ENCODE data around the gene QKI. TPM values are rescaled to one million over a fixed set of nuclear protein-coding genes. Genes with fewer than 3 reads are reported as not detected.
A peak's percentile ranks its signal among the peaks of the same experiment; 100 is the strongest.

Gene QKI
- total RNA-seq, 4 donors from 2014 or later, result 126 to 199 (median 142) TPM

DNA sequence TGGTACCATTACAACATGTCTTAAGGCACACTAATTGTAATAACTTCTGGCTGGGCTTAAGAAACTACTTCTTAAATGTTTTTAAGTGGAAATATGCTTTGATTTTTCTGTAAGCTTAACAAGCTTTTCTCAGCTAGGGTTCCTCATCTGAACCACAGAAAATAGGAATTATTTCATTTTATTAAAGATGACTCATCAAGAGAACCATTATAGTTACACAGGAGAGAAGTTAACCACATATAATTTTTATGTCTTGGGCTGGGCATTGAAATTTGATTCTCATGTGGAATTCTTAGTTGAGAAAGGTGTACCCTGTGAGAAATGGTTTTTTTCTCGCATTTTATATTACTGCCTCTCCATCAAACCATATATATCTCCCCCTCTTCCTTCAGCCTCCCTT lies 75.1 kb downstream of the QKI start:
- no peak for DNase-seq (ENCODE audit: low spot score in 2 of 2)
- no peak for TF ChIP-seq POLR2A (IDR thresholded peaks at IDR 0.05)
- TF ChIP-seq, protein P1, sequence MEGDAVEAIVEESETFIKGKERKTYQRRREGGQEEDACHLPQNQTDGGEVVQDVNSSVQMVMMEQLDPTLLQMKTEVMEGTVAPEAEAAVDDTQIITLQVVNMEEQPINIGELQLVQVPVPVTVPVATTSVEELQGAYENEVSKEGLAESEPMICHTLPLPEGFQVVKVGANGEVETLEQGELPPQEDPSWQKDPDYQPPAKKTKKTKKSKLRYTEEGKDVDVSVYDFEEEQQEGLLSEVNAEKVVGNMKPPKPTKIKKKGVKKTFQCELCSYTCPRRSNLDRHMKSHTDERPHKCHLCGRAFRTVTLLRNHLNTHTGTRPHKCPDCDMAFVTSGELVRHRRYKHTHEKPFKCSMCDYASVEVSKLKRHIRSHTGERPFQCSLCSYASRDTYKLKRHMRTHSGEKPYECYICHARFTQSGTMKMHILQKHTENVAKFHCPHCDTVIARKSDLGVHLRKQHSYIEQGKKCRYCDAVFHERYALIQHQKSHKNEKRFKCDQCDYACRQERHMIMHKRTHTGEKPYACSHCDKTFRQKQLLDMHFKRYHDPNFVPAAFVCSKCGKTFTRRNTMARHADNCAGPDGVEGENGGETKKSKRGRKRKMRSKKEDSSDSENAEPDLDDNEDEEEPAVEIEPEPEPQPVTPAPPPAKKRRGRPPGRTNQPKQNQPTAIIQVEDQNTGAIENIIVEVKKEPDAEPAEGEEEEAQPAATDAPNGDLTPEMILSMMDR (IDR thresholded peaks at IDR 0.05), result no peak
- no peak overlapping the region for H3K4me3 ChIP-seq (ENCODE audit: low read depth, poor library complexity, severe bottlenecking)
- WGBS, 2 donors, result 95 to 100% methylated on average over 1 of the region's 1 CpG
- intact Hi-C loops (cut with DNase I; ENCODE audit: low total_unique reads), result no loop called here

DNA sequence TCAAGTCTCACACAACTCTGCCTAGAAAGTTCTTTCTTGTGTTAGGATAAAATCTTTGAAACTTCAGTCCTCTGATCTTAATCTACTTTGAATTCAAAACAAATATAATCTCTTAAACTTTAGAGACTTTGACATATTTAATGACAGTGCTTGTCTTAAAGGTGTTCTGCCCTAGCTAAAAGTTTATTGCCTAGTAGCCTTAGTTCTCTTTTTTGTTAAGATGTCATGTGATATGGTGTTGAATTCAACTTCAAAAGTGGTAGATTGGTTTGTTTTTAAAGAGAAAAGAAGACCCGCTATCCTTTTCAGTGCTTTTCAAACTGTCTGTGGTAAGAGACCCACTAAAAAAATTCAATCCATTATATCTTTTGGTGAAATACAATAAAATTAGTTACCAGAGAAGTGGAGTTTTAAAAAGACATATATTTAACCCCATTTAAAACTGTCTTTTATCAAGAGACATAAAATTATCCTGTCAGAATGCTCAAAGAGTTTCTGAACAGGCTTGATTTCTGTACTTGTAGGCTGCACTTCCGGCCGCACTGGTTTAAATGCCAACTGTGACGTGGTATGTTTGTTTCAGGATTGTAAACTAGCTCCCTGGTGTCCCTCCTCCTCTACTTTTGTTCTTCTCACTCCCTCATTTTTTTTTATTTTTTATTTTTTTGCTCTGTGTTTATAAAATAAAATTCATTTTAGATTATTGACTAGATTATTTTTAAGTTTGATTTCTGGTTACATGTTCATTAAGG lies 76.5 kb downstream of the QKI start:
- no peak overlapping the region for H3K4me3 ChIP-seq (ENCODE audit: low read depth, poor library complexity, severe bottlenecking)
- no peak for TF ChIP-seq POLR2A (IDR thresholded peaks at IDR 0.05)
- TF ChIP-seq, protein P1 (IDR thresholded peaks at IDR 0.05), result no peak
- 39 to 43% methylated on average over 4 of the region's 4 CpGs for WGBS, 2 donors
- intact Hi-C loops (cut with DNase I; ENCODE audit: low total_unique reads), result no loop called here
- DNase-seq (ENCODE audit: low spot score in 2 of 2), result peak; percentile 73 to 93

DNA sequence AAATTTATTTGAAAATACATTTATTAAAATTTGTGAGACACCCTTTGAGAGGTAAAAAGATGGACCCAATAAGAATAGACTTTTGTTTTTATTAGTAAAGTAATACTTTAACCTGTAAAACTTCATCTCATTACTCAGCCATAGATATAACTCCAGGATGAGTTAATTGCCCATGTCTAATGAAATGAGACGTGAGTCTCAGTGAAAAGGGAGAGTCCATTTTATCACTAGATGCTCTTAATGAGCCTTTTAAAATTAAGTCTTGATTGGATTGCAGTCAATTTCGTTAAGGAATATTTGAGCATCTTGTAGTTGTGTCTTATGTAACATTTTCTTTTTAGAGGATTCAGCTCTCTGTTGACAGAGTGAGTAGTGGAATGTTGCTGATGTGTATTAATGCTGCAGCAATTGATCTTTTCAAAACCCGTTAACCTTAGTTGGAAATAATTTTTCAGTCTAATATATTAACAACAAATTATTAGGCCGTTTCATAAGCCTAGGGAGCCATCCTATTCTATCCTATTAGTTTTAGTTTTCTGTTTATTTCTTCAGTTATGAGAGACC lies 77.3 kb downstream of the QKI start:
- TF ChIP-seq POLR2A (IDR thresholded peaks at IDR 0.05), result no peak
- TF ChIP-seq, protein P1 (IDR thresholded peaks at IDR 0.05), result no peak
- WGBS, 2 donors, result 79 to 80% methylated on average over 4 of the region's 4 CpGs
- H3K4me3 ChIP-seq (ENCODE audit: low read depth, poor library complexity, severe bottlenecking), result no peak overlapping the region
- no peak for DNase-seq (ENCODE audit: low spot score in 2 of 2)
- intact Hi-C loops (cut with DNase I; ENCODE audit: low total_unique reads), result no loop called here

DNA sequence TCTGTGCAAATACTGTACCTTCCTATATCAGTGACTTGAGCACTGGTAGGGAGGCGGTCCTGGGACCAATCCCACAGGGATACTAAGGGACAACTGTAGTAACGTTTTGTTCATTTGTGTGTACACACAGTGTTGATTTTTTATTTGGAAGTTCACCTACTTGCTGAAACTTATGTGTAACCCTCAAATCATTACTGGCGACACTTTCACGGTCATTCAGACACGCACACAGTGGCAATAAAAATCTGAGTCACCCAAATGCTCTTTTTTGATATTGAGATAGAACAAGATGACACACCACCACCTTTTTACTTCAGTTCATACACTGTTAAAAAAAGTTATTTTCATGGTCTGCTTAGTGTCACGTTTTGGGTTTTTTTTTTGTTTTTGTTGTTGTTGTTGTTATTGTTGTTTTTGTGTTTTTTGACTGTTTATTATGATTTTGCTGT lies 79.8 kb downstream of the QKI start:
- WGBS, 2 donors, result 78 to 88% methylated on average over 6 of the region's 6 CpGs
- intact Hi-C loops (cut with DNase I; ENCODE audit: low total_unique reads), result no loop called here
- TF ChIP-seq POLR2A (IDR thresholded peaks at IDR 0.05), result no peak
- TF ChIP-seq, protein P1 (IDR thresholded peaks at IDR 0.05), result no peak
- no peak overlapping the region for H3K4me3 ChIP-seq (ENCODE audit: low read depth, poor library complexity, severe bottlenecking)
- DNase-seq (ENCODE audit: low spot score in 2 of 2), result no peak

DNA sequence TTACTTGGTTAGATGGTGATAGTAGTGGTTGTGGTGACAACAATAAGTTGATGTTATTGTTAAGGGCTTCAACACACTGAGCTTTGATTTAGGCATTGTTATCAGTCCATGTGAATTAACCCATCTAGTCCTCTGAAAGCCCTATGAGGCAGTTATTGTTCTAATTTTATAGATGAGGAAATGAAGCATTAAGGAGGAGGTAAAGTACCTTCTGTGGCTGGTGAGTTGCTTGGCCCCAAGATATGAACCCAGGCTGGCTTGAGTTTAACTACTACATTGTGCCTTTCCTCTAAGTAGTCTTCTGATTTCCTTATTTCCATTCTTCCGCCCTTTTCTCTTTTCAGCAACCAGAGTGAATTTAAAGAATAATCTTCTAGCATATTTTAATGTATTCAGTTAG lies 81.7 kb downstream of the QKI start:
- TF ChIP-seq POLR2A (IDR thresholded peaks at IDR 0.05), result no peak
- TF ChIP-seq, protein P1 (IDR thresholded peaks at IDR 0.05), result no peak
- intact Hi-C loops (cut with DNase I; ENCODE audit: low total_unique reads), result no loop called here

More for the DNA sequence above, 81.7 kb downstream of the QKI start:
- DNase-seq (ENCODE audit: low spot score in 2 of 2), result no peak
- no peak overlapping the region for H3K4me3 ChIP-seq (ENCODE audit: low read depth, poor library complexity, severe bottlenecking)
- WGBS, 2 donors, result 84 to 100% methylated on average over 1 of the region's 1 CpG

Measured in lower leg skin (tissue), 4 donors.